GM12891 (cell line): ENCODE results near the gene NLGN1.
"Not testable (repeated sequence)": the region's sequence is repeated elsewhere in the genome, so short reads cannot be mapped to it uniquely, and the experiment has no call there.

Experiments
- DNase-seq: peaks from one replicate; pipeline ENCODE4 v3.0.0; 2011; ENCODE audit warnings: low spot score; ENCODE audit not compliant: insufficient read length
- FAIRE-seq: peaks from 2 replicates; lab custom pipeline; 2011; peaks lifted over from hg19 to GRCh38; lab: Jason Lieb, UNC
- PAX5 ChIP-seq: IDR thresholded peaks from 2 replicates; pipeline ENCODE4 v1.6.1; 2011; ENCODE audit warnings: low read length, moderate library complexity, mild to moderate bottlenecking; ENCODE audit not compliant: insufficient read depth, severe bottlenecking
- POLR2A ChIP-seq: IDR thresholded peaks from 2 replicates; pipeline ENCODE4 v1.6.1; 2011; ENCODE audit warnings: low read depth, low read length, control low read depth
- POLR2AphosphoS5 ChIP-seq: IDR thresholded peaks from 2 replicates; pipeline ENCODE4 v1.6.1; 2011; ENCODE audit warnings: low read depth, low read length, control low read depth
- POU2F2 ChIP-seq: IDR thresholded peaks from 2 replicates; pipeline ENCODE4 v1.6.1; 2011; ENCODE audit warnings: low read depth, mild to moderate bottlenecking, control low read depth, low read length, moderate library complexity
- SPI1 ChIP-seq: IDR thresholded peaks from 2 replicates; pipeline ENCODE4 v1.6.1; 2011; ENCODE audit warnings: low read depth, low read length, control low read depth
- TAF1 ChIP-seq: IDR thresholded peaks from 2 replicates; pipeline ENCODE4 v1.6.1; 2011; ENCODE audit warnings: low read depth, low read length, control low read depth

Gene NLGN1

DNA sequence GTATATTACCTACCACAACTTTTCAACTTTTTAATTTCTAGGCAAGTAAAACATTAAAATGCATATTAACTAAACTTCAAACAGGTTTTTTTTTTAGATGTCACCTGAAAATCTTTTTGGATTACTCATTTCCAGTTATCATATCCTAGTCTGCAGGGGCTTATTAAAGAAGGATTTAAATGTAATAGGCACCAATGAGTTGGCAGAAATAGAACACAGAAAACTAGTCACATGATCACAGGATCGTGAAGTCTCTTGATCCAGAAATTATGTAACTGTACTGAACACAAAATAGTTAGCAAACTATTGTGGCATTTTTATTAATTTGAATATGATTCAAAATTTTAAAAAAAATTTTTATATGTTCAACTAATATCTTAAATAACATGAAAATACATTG, 807.2 kb downstream of the NLGN1 start:
- FAIRE-seq = no peak
- DNase-seq = no peak
- no peak for TF ChIP-seq TAF1
- TF ChIP-seq POU2F2 = no peak
- TF ChIP-seq PAX5 = no peak
- TF ChIP-seq SPI1 = no peak
- TF ChIP-seq POLR2A = no peak
- TF ChIP-seq POLR2AphosphoS5 = no peak

- TF ChIP-seq POU2F2 (no peak), POLR2A (no peak), POLR2AphosphoS5 (no peak), TAF1 (no peak), PAX5 (no peak), SPI1 (no peak)
- no peak for FAIRE-seq
These were observed 809.2 kb downstream of the NLGN1 start for GRCh38 chr3:174206607-174207192.

DNA sequence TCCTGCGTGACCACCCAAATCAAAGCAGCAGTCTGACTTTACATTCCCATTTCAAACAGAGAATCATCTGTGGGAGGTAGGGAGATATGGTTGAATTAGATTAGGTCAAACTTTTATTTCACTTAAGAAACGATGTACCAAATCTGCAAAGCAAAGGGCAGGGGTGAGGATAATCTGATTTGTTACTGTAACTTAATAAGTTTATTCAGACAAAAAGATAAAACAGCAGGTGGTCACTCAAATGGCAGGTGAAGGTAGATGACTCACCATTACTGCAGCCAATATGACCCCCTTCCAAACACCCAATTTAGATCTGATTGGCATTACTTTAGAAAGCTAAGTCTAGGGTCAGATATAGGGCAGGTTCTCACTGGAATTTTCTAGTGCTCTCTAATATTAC, 810.6 kb downstream of the NLGN1 start:
- FAIRE-seq (no peak), DNase-seq (no peak)
- TF ChIP-seq TAF1 (no peak), POLR2AphosphoS5 (no peak), SPI1 (no peak), PAX5 (no peak), POU2F2 (no peak), POLR2A (no peak)

More at GRCh38 chr3:174206607-174207192, 809.2 kb downstream of the NLGN1 start:
- no peak for DNase-seq

- FAIRE-seq, DNase-seq: not testable (repeated sequence)
These were observed 814.4 kb downstream of the NLGN1 start for GRCh38 chr3:174211896-174212295.

DNA sequence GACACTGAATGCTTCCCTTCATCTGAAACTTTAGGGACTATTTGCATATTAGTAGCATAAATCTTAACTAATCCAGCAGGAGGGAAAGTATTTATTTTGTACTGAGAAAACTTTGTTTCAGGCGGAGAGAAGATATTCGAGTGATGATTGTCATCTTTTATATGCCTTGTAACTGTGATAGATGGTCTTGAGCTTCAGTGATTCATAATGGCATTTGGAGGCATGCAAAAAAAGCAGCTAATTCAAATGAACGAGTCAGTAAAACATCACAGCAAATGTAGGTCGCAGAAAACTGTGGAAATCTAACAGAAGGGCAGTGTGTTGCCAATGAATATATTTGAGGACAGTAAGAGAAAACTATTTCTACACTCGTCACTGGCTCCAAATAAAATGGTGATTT, 817.9 kb downstream of the NLGN1 start:
- FAIRE-seq (no peak), DNase-seq (no peak)
- TF ChIP-seq POLR2AphosphoS5 = no peak
- TF ChIP-seq POU2F2 = no peak
- TF ChIP-seq PAX5 = no peak
- no peak for TF ChIP-seq TAF1
- TF ChIP-seq POLR2A = no peak
- no peak for TF ChIP-seq SPI1

DNA sequence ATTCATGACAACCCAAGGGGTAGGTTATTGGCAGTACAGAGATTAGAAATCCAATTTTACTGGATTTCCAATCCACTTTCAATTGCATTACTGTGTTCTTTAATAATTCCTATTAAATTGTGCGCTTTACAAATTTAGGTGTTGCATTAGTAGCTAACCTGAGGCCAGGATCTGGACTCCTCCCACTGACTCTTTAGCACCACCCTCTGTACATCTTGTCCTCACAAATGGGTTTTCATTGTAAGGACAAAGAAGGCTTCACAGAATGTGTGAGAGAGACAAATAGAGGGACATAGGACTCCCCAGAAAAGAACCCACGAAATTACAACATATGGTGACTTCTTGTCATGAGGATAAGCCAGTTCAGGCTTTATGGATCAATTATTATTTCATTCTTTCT, 818.5 kb downstream of the NLGN1 start:
- TF ChIP-seq SPI1 (no peak), POLR2A (no peak), TAF1 (no peak), POU2F2 (no peak), POLR2AphosphoS5 (no peak), PAX5 (no peak)
- FAIRE-seq (no peak), DNase-seq (no peak)

GRCh38 chr3:174216946-174217718, 819.6 kb downstream of the NLGN1 start:
- TF ChIP-seq PAX5 (no peak), SPI1 (no peak), POU2F2 (no peak), TAF1 (no peak), POLR2A (no peak), POLR2AphosphoS5 (no peak)
- DNase-seq (no peak), FAIRE-seq (no peak)

DNA sequence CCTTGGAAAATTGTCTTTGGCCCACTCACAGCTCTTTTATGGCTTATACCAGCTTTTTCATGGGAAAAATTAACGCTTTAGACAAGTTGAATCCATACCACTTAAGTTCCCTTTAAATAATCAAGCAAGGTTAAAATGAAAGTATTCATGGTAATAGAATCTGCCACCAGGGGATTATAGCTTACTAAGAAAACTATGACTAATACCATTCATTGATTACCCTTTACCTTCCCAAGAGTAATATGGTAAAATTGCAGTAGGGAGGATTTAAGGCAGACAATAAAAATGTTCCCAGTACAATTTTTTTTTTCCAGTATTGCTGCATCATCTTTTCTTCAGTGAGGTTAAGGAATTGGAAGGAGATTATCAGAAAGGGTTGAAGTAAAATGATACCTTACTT, 820.5 kb downstream of the NLGN1 start:
- TF ChIP-seq TAF1 (no peak), PAX5 (no peak), POLR2AphosphoS5 (no peak), POLR2A (no peak), POU2F2 (no peak), SPI1 (no peak)
- FAIRE-seq = no peak
- no peak for DNase-seq

DNA sequence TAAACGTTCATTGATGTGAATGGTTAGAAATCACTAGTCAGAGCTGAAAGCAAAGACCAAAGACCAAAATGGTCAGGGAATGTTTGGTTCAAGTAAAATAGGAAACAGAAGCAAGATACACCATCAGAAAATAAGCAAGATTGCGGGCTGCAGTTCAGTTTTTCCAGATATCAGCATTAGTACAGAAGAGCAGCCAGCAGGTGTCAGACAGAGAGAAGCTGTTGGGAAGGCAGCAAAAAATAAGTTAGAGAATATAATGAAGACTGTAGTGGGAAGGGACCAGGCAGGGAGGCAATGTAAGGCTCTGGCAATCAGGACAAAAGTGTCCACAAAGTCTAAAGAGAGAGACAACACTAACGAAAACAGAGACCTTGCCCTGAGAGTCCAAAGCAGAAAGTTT, 822.2 kb downstream of the NLGN1 start:
- DNase-seq (no peak), FAIRE-seq (no peak)
- no peak for TF ChIP-seq SPI1
- no peak for TF ChIP-seq PAX5
- no peak for TF ChIP-seq TAF1
- TF ChIP-seq POLR2AphosphoS5 = no peak
- TF ChIP-seq POLR2A = no peak
- no peak for TF ChIP-seq POU2F2

DNA sequence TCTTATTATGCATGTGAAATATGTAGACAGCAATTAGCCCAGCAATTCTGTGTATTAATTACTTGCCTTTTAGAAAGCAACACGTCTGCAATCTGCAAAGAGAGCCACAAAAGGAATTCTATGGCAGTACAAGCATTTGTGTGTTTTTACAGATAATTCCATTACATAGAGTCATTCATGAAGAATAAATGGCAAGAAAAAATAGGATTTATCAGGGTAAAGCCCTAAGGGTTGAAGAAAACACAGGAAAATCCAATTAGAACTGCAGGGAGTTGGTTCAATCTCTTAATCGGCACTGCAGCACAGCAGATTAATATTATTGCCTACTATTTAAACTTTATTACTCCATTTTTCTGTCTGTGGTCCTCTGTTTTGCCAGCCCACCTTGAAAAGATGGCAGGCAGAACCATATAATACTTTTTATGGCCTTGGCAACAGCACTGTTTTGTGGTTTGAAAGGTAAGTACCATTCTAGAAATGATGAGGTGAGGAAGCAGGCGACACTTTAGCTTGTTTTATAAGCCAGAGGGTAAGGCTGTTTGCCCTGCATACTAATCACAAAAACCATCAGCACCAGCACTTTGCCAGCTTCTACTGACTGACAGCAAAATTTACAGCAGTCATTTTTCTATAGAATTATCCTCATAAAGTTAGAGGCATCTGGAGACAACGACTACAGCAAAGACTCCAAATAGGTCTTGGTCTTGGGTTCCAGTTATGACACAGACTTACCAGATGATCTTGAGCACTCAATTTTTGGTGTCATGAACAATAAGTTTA, 823.4 kb downstream of the NLGN1 start:
- no peak for TF ChIP-seq POLR2AphosphoS5
- no peak for TF ChIP-seq PAX5
- no peak for TF ChIP-seq POU2F2
- TF ChIP-seq SPI1 = no peak
- no peak for TF ChIP-seq POLR2A
- no peak for TF ChIP-seq TAF1
- no peak for FAIRE-seq
- DNase-seq = no peak

DNA sequence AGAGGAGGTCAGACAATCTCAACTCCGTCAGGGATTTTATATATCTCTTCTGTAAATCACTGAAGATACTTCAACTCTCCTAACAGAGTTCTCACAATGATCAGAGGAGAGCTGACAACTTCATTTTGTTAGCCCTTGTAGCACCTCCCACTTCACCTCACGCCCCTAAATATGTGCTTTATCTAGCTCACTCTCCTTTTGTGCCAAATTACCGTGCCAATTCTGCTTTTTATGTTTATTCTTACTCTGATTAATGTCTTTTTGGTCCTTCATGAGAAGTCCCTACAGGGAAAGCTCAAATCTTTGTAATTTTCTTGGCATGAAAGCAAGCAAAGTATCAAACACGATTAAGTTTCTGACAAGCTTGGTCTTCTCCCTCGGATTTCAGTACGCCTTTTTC, 825.5 kb downstream of the NLGN1 start:
- FAIRE-seq = no peak
- no peak for TF ChIP-seq POLR2A
- no peak for TF ChIP-seq POLR2AphosphoS5
- TF ChIP-seq POU2F2 = no peak
- no peak for TF ChIP-seq PAX5
- TF ChIP-seq SPI1 = no peak
- DNase-seq = no peak
